ENCODE results near the gene IVD.

IVD gene

GRCh38 chr15:40377606-40378005 is 28.0 kb upstream of the IVD start:
- H2AFZ ChIP-seq (ENCODE audit: low read length) = no peak overlapping the region
- H3K9me2 ChIP-seq (replicated peaks; ENCODE audit: low read depth, low read length) = no peaks in the 10 kb centered on the region
- H3K9ac ChIP-seq (ENCODE audit: low read depth, low read length, poor library complexity, severe bottlenecking) = no peak overlapping the region

GRCh38 chr15:40379374-40379773 is 26.2 kb upstream of the IVD start:
- Histone ChIP-seq H4K20me1 (ENCODE audit: insufficient read depth, low read length, poor library complexity, severe bottlenecking) (peaks cover 10% of the 10 kb centered on the region), H3K4me3 (ENCODE audit: low read length, poor library complexity, severe bottlenecking) (no peak overlapping the region), H3K36me3 (ENCODE audit: insufficient read depth, low read length) (no peaks in the 10 kb centered on the region), H3K9ac (ENCODE audit: low read depth, low read length, poor library complexity, severe bottlenecking) (no peak overlapping the region), H3K4me1 (ENCODE audit: insufficient read depth, low read length, poor library complexity, severe bottlenecking) (peaks cover 8% of the 10 kb centered on the region), H3K4me2 (ENCODE audit: low read depth, low read length, poor library complexity, severe bottlenecking) (no peak overlapping the region), H2AFZ (ENCODE audit: low read length) (no peak overlapping the region), H3K9me2 (replicated peaks; ENCODE audit: low read depth, low read length) (no peaks in the 10 kb centered on the region), H3K79me2 (ENCODE audit: insufficient read depth, low read length) (peaks cover 16% of the 10 kb centered on the region), H3K27me3 (ENCODE audit: insufficient read depth, low read length, poor library complexity, severe bottlenecking) (peaks cover 3% of the 10 kb centered on the region), H3K9me3 (ENCODE audit: insufficient read depth, low read depth, low read length) (no peaks in the 10 kb centered on the region), H3F3A (ENCODE audit: low read depth) (no peaks in the 10 kb centered on the region)
- TF ChIP-seq CTCF (conservative IDR thresholded peaks at IDR 0.05; ENCODE audit: low read length) (no peak), EZH2phosphoT487 (IDR thresholded peaks at IDR 0.05; ENCODE audit: borderline replicate concordance) (no peak)

More at GRCh38 chr15:40377606-40378005, 28.0 kb upstream of the IVD start:
- no peaks in the 10 kb centered on the region for H3K27me3 ChIP-seq (ENCODE audit: insufficient read depth, low read length, poor library complexity, severe bottlenecking)
- TF ChIP-seq CTCF (conservative IDR thresholded peaks at IDR 0.05; ENCODE audit: low read length) (no peak), EZH2phosphoT487 (IDR thresholded peaks at IDR 0.05; ENCODE audit: borderline replicate concordance) (no peak)
- no peak overlapping the region for H3K4me3 ChIP-seq (ENCODE audit: low read length, poor library complexity, severe bottlenecking)
- no peaks in the 10 kb centered on the region for H3F3A ChIP-seq (ENCODE audit: low read depth)
- no peaks in the 10 kb centered on the region for H4K20me1 ChIP-seq (ENCODE audit: insufficient read depth, low read length, poor library complexity, severe bottlenecking)
- no peaks in the 10 kb centered on the region for H3K4me1 ChIP-seq (ENCODE audit: insufficient read depth, low read length, poor library complexity, severe bottlenecking)
- H3K4me2 ChIP-seq (ENCODE audit: low read depth, low read length, poor library complexity, severe bottlenecking) = no peak overlapping the region
- no peaks in the 10 kb centered on the region for H3K79me2 ChIP-seq (ENCODE audit: insufficient read depth, low read length)
- H3K36me3 ChIP-seq (ENCODE audit: insufficient read depth, low read length) = no peaks in the 10 kb centered on the region
- no peaks in the 10 kb centered on the region for H3K9me3 ChIP-seq (ENCODE audit: insufficient read depth, low read depth, low read length)

- no peaks in the 10 kb centered on the region for H3K36me3 ChIP-seq (ENCODE audit: insufficient read depth, low read length)
- H3K79me2 ChIP-seq (ENCODE audit: insufficient read depth, low read length) = peaks cover 21% of the 10 kb centered on the region
- peaks cover 14% of the 10 kb centered on the region for H4K20me1 ChIP-seq (ENCODE audit: insufficient read depth, low read length, poor library complexity, severe bottlenecking)
- peaks cover 3% of the 10 kb centered on the region for H3K27me3 ChIP-seq (ENCODE audit: insufficient read depth, low read length, poor library complexity, severe bottlenecking)
- H3K4me1 ChIP-seq (ENCODE audit: insufficient read depth, low read length, poor library complexity, severe bottlenecking) = peaks cover 13% of the 10 kb centered on the region
- H3K9ac ChIP-seq (ENCODE audit: low read depth, low read length, poor library complexity, severe bottlenecking) = no peak overlapping the region
- H3K9me2 ChIP-seq (replicated peaks; ENCODE audit: low read depth, low read length) = no peaks in the 10 kb centered on the region
- no peak overlapping the region for H2AFZ ChIP-seq (ENCODE audit: low read length)
- H3K4me3 ChIP-seq (ENCODE audit: low read length, poor library complexity, severe bottlenecking) = no peak overlapping the region
- TF ChIP-seq EZH2phosphoT487 (IDR thresholded peaks at IDR 0.05; ENCODE audit: borderline replicate concordance) = no peak
- no peak for TF ChIP-seq CTCF (conservative IDR thresholded peaks at IDR 0.05; ENCODE audit: low read length)
- no peaks in the 10 kb centered on the region for H3K9me3 ChIP-seq (ENCODE audit: insufficient read depth, low read depth, low read length)
- no peak overlapping the region for H3K4me2 ChIP-seq (ENCODE audit: low read depth, low read length, poor library complexity, severe bottlenecking)
- no peaks in the 10 kb centered on the region for H3F3A ChIP-seq (ENCODE audit: low read depth)
Measured at GRCh38 chr15:40379853-40380252, 25.7 kb upstream of the IVD start.
